LNCaP clone FGC (cell line): ENCODE measurements around the gene MED22.
"Not testable (repeated sequence)": the region's sequence is repeated elsewhere in the genome, so short reads cannot be mapped to it uniquely, and the experiment has no call there.

Experiments used
- DNase-seq: peaks from one replicate; pipeline ENCODE4 v3.0.0-alpha.2; 2011; ENCODE audit warnings: low read depth
- H3K4me3 ChIP-seq: 2 replicates; pipeline ENCODE4 v1.5.1; 2011; ENCODE audit warnings: mild to moderate bottlenecking, low read depth, low read length, control low read depth
- CTCF ChIP-seq: IDR thresholded peaks from 2 replicates; pipeline ENCODE4 v1.5.1; 2012; ENCODE audit warnings: mild to moderate bottlenecking; ENCODE audit not compliant: control insufficient read depth, insufficient read depth; ENCODE audit errors: extremely low read depth

The MED22 gene

GRCh38 chr9:133305731-133306130 is 42.2 kb downstream of the MED22 start:
- DNase-seq = no peak
- H3K4me3 ChIP-seq = no peak overlapping the region
- no peak for TF ChIP-seq CTCF

GRCh38 chr9:133304477-133305377 is 43.2 kb downstream of the MED22 start:
- TF ChIP-seq CTCF = no peak

GRCh38 chr9:133304158-133304470 is 43.8 kb downstream of the MED22 start:
- DNase-seq = no peak
- no peak overlapping the region for H3K4me3 ChIP-seq
- no peak for TF ChIP-seq CTCF

More at GRCh38 chr9:133304477-133305377, 43.2 kb downstream of the MED22 start:
- no peak for DNase-seq
- H3K4me3 ChIP-seq = no peak overlapping the region

GRCh38 chr9:133303266-133304157 is 44.4 kb downstream of the MED22 start:
- DNase-seq = no peak
- no peak for TF ChIP-seq CTCF
- H3K4me3 ChIP-seq = no peak overlapping the region

- TF ChIP-seq CTCF = no peak
- DNase-seq = no peak
- H3K4me3 ChIP-seq = no peak overlapping the region
These were observed 46.4 kb downstream of the MED22 start for GRCh38 chr9:133301253-133302230.

GRCh38 chr9:133299996-133300395 is 47.9 kb downstream of the MED22 start:
- not testable (repeated sequence) for H3K4me3 ChIP-seq, DNase-seq

- no peak overlapping the region for H3K4me3 ChIP-seq
- no peak for TF ChIP-seq CTCF
- DNase-seq = no peak
These were observed 53.7 kb downstream of the MED22 start for GRCh38 chr9:133294257-133294656.
